Gastroesophageal sphincter (tissue), 3 donors: Measurements from ENCODE around the gene FRMPD4.

Experiments used
- EP300 ChIP-seq: sonication (generic); formaldehyde crosslinking; IDR thresholded peaks from one replicate; pipeline ENCODE4 v1.6.1; 2017; ENCODE audit warnings: antibody characterized with exemption, mild to moderate bottlenecking
- POLR2A ChIP-seq, 2 donors: fragments of 450-650 bp; IDR thresholded peaks; one replicate each; pipeline ENCODE4 v1.6.1; 2017; ENCODE audit warnings: antibody characterized with exemption in 2 of 2, mild to moderate bottlenecking in 2 of 2, moderate library complexity in 1 of 2
- POLR2AphosphoS5 ChIP-seq: sonication (generic); formaldehyde crosslinking; IDR thresholded peaks from one replicate; pipeline ENCODE4 v1.6.1; 2017; ENCODE audit warnings: antibody characterized with exemption
- TF ChIP-seq, protein P1 (sequence below), 4 experiments: fragments of 200-600 bp in 2 of 4; fragments of 450-650 bp in 2 of 4; sonication (generic) in 1 of 4; IDR thresholded peaks; one replicate each; pipeline ENCODE4 v1.5.1; 2017 to 2019; ENCODE audit warnings: antibody characterized with exemption in 4 of 4, mild to moderate bottlenecking in 2 of 4, moderate library complexity in 2 of 4

DNA sequence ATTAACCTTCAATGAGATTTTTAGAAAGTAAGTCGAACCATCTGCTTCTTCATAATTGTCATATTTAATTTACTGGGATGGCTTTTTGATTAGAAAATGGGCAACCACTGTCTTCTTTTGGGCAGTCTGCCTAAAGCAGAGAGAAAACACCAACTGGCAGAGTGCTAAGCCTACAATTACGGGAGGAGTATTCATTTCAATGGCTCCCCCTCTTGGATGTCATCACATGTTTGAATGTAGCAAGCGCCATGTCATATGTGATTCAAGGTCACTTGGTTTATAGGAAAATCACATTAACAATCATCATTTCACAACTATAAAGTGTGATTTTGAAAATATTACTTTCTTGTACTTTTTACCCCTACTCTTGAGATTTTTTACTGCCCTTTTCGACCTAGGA is 261.9 kb downstream of the FRMPD4 start:
- TF ChIP-seq, protein P1, sequence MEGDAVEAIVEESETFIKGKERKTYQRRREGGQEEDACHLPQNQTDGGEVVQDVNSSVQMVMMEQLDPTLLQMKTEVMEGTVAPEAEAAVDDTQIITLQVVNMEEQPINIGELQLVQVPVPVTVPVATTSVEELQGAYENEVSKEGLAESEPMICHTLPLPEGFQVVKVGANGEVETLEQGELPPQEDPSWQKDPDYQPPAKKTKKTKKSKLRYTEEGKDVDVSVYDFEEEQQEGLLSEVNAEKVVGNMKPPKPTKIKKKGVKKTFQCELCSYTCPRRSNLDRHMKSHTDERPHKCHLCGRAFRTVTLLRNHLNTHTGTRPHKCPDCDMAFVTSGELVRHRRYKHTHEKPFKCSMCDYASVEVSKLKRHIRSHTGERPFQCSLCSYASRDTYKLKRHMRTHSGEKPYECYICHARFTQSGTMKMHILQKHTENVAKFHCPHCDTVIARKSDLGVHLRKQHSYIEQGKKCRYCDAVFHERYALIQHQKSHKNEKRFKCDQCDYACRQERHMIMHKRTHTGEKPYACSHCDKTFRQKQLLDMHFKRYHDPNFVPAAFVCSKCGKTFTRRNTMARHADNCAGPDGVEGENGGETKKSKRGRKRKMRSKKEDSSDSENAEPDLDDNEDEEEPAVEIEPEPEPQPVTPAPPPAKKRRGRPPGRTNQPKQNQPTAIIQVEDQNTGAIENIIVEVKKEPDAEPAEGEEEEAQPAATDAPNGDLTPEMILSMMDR (IDR thresholded peaks at IDR 0.05) = no peak
- TF ChIP-seq POLR2AphosphoS5 (no peak), POLR2A (IDR thresholded peaks at IDR 0.05) (no peak), EP300 (no peak)
